ENCODE data around the gene MMUT.

Gene MMUT

GRCh38 chr6:49462927-49463611, at the start of gene MMUT, which contains the start of gene CENPQ:
MMUT (minus strand) TSS chr6:49463253; CDS start chr6:49459466, 3,787 bp downstream.
CENPQ (plus strand) TSS chr6:49463370; CDS start chr6:49470177, 6,807 bp downstream.
- TF ChIP-seq CTCF (IDR thresholded peaks at IDR 0.05; ENCODE audit: unreplicated experiment in 3 of 3): no peak
- peaks cover 28% of the 10 kb centered on the region for H3K4me1 Mint-ChIP-seq
- no peaks in the 10 kb centered on the region for H3K27me3 Mint-ChIP-seq (ENCODE audit: low read depth)
- no peaks in the 10 kb centered on the region for H3K9me3 Mint-ChIP-seq
- peak within 1 kb of the TSS; percentile 82 to 90 (median 88) for H3K27ac Mint-ChIP-seq
- H3K4me3 Mint-ChIP-seq: peak within 1 kb of the TSS; percentile 91 to 98 (median 95)
- no peaks in the 10 kb centered on the region for H3K36me3 Mint-ChIP-seq (ENCODE audit: low read depth)

- peaks cover 3% of the 10 kb centered on the region for H3K27me3 Mint-ChIP-seq (ENCODE audit: low read depth)
- H3K9me3 Mint-ChIP-seq: peaks cover 10% of the 10 kb centered on the region
- TF ChIP-seq CTCF (IDR thresholded peaks at IDR 0.05; ENCODE audit: unreplicated experiment in 3 of 3): no peak
- no peaks in the 10 kb centered on the region for H3K36me3 Mint-ChIP-seq (ENCODE audit: low read depth)
- H3K4me3 Mint-ChIP-seq: no peak overlapping the region
- H3K27ac Mint-ChIP-seq: no peak overlapping the region
- H3K4me1 Mint-ChIP-seq: no peaks in the 10 kb centered on the region
These were observed 46.3 kb upstream of the MMUT start for GRCh38 chr6:49509342-49509741.

- H3K4me3 Mint-ChIP-seq: no peak overlapping the region
- no peak for TF ChIP-seq CTCF (IDR thresholded peaks at IDR 0.05; ENCODE audit: unreplicated experiment in 3 of 3)
- no peaks in the 10 kb centered on the region for H3K4me1 Mint-ChIP-seq
- peaks cover 10% of the 10 kb centered on the region for H3K9me3 Mint-ChIP-seq
- H3K36me3 Mint-ChIP-seq (ENCODE audit: low read depth): no peaks in the 10 kb centered on the region
- peak overlapping the region in 1 of 3 experiments; percentile 25 for H3K27ac Mint-ChIP-seq
- H3K27me3 Mint-ChIP-seq (ENCODE audit: low read depth): peaks cover 3% of the 10 kb centered on the region
These were observed 43.6 kb upstream of the MMUT start for GRCh38 chr6:49506569-49507111.

GRCh38 chr6:49504666-49505065, 41.6 kb upstream of the MMUT start:
- Mint-ChIP-seq H3K4me3 (no peak overlapping the region), H3K36me3 (ENCODE audit: low read depth) (no peaks in the 10 kb centered on the region), H3K9me3 (peaks cover 10% of the 10 kb centered on the region), H3K27ac (no peak overlapping the region), H3K27me3 (ENCODE audit: low read depth) (peaks cover 3% of the 10 kb centered on the region), H3K4me1 (no peaks in the 10 kb centered on the region)
- TF ChIP-seq CTCF (IDR thresholded peaks at IDR 0.05; ENCODE audit: unreplicated experiment in 3 of 3): no peak

- H3K27ac Mint-ChIP-seq: no peak within 1 kb of the TSS
- H3K9me3 Mint-ChIP-seq: no peaks in the 10 kb centered on the region
- no peak for TF ChIP-seq CTCF (IDR thresholded peaks at IDR 0.05; ENCODE audit: unreplicated experiment in 3 of 3)
- H3K4me3 Mint-ChIP-seq: no peak within 1 kb of the TSS
- H3K36me3 Mint-ChIP-seq (ENCODE audit: low read depth): no peaks in the 10 kb centered on the region
- peaks cover 4% of the 10 kb centered on the region for H3K4me1 Mint-ChIP-seq
- H3K27me3 Mint-ChIP-seq (ENCODE audit: low read depth): no peaks in the 10 kb centered on the region
These were observed 36.6 kb upstream of the MMUT start, which contains the start of gene GLYATL3 for GRCh38 chr6:49499623-49500022. GLYATL3 (plus strand) TSS chr6:49499923; CDS start chr6:49511991, 12,068 bp downstream.

All from nephron (organoid).